ENCODE measurements around the gene GLS. TPM values are rescaled to one million over a fixed set of nuclear protein-coding genes. Genes with fewer than 3 reads are reported as not detected.

The GLS gene
- total and polyA plus RNA-seq, 2 donors (not counting 1 experiment from before 2014, with no cell fraction given): 32.5 to 195 TPM

GRCh38 chr2:190864375-190864774 lies 16.2 kb upstream of the GLS start:
- no peaks in the 10 kb centered on the region for H3K27me3 ChIP-seq (replicated peaks in 1 of 4; ENCODE audit: control extremely low read depth in 1 of 4, control insufficient read depth in 3 of 4, insufficient read depth in 4 of 4, low read length in 3 of 4)
- no peaks in the 10 kb centered on the region for H3K79me2 ChIP-seq (ENCODE audit: control insufficient read depth, insufficient read depth, low read length)
- intact Hi-C loops (cut with micrococcal nuclease): no loop called here
- no peaks in the 10 kb centered on the region for H4K20me1 ChIP-seq (ENCODE audit: control insufficient read depth, insufficient read depth, low read length, poor library complexity, severe bottlenecking)
- no peak overlapping the region for H3K27ac Mint-ChIP-seq
- H3K4me1 ChIP-seq (ENCODE audit: control insufficient read depth in 2 of 2, insufficient read depth in 2 of 2, low read length in 2 of 2): no peaks in the 10 kb centered on the region
- DNase-seq (no peak), ATAC-seq (ENCODE audit: low read depth) (no peak)
- H3K4me1 Mint-ChIP-seq: no peaks in the 10 kb centered on the region
- peaks cover 2 to 30% of the 10 kb centered on the region in 2 experiments for H3K36me3 ChIP-seq (replicated peaks in 1 of 2; ENCODE audit: control extremely low read depth in 1 of 2, control insufficient read depth in 1 of 2, extremely low read depth in 1 of 2, insufficient read depth in 2 of 2, low read length in 1 of 2)
- H3K27me3 Mint-ChIP-seq: no peaks in the 10 kb centered on the region
- peaks cover 3% of the 10 kb centered on the region for H3K9me3 Mint-ChIP-seq (ENCODE audit: insufficient read depth)
- no peak overlapping the region for H2AFZ ChIP-seq (ENCODE audit: insufficient read depth, low read depth, low read length, poor library complexity, severe bottlenecking)
- ChIA-PET POLR2A (no interaction called here), CTCF (no interaction called here)
- H3K4me2 ChIP-seq (replicated peaks; ENCODE audit: low read depth, low read length, poor library complexity, severe bottlenecking): no peak overlapping the region
- H3K9me3 ChIP-seq (ENCODE audit: control extremely low read depth in 1 of 3, control insufficient read depth in 2 of 3, insufficient read depth in 1 of 3, low read length in 2 of 3): no peaks in the 10 kb centered on the region
- TF ChIP-seq CTCF (IDR thresholded peaks at IDR 0.05) (no peak), EZH2 (IDR thresholded peaks at IDR 0.05; ENCODE audit: borderline replicate concordance, insufficient read depth, low read depth, low read length, poor library complexity, severe bottlenecking) (no peak)
- H3K9ac ChIP-seq (ENCODE audit: low read length): no peak overlapping the region
- no peak overlapping the region for H3K4me3 ChIP-seq (ENCODE audit: control extremely low read depth in 1 of 5, extremely low read depth in 1 of 5, insufficient read depth in 1 of 5, low read depth in 2 of 5, low read length in 4 of 5)
- H3K4me3 Mint-ChIP-seq: no peak overlapping the region
- H3K27ac ChIP-seq (ENCODE audit: low read length in 2 of 2): no peak overlapping the region

GRCh38 chr2:190867212-190867611 lies 13.4 kb upstream of the GLS start:
- ChIA-PET POLR2A (no interaction called here), CTCF (no interaction called here)
- no peak for DNase-seq
- H3K9me3 Mint-ChIP-seq (ENCODE audit: insufficient read depth): peaks cover 3% of the 10 kb centered on the region
- peaks cover 2 to 19% of the 10 kb centered on the region in 2 experiments for H3K36me3 ChIP-seq (replicated peaks in 1 of 2; ENCODE audit: control extremely low read depth in 1 of 2, control insufficient read depth in 1 of 2, extremely low read depth in 1 of 2, insufficient read depth in 2 of 2, low read length in 1 of 2)
- no peak overlapping the region for H2AFZ ChIP-seq (ENCODE audit: insufficient read depth, low read depth, low read length, poor library complexity, severe bottlenecking)
- H3K9me3 ChIP-seq (ENCODE audit: control extremely low read depth in 1 of 3, control insufficient read depth in 2 of 3, insufficient read depth in 1 of 3, low read length in 2 of 3): no peaks in the 10 kb centered on the region
- no peaks in the 10 kb centered on the region for H4K20me1 ChIP-seq (ENCODE audit: control insufficient read depth, insufficient read depth, low read length, poor library complexity, severe bottlenecking)
- H3K27ac Mint-ChIP-seq: no peak overlapping the region
- TF ChIP-seq CTCF (IDR thresholded peaks at IDR 0.05): no peak
- no peak for TF ChIP-seq EZH2 (IDR thresholded peaks at IDR 0.05; ENCODE audit: borderline replicate concordance, insufficient read depth, low read depth, low read length, poor library complexity, severe bottlenecking)
- H3K4me1 ChIP-seq (ENCODE audit: control insufficient read depth in 2 of 2, insufficient read depth in 2 of 2, low read length in 2 of 2): peaks cover 0 to 2% of the 10 kb centered on the region in 2 donors
- H3K27me3 Mint-ChIP-seq: no peaks in the 10 kb centered on the region
- no peak overlapping the region for H3K9ac ChIP-seq (ENCODE audit: low read length)
- ATAC-seq (ENCODE audit: low read depth): no peak
- H3K27me3 ChIP-seq (replicated peaks in 1 of 4; ENCODE audit: control extremely low read depth in 1 of 4, control insufficient read depth in 3 of 4, insufficient read depth in 4 of 4, low read length in 3 of 4): no peaks in the 10 kb centered on the region
- no peak overlapping the region for H3K4me2 ChIP-seq (replicated peaks; ENCODE audit: low read depth, low read length, poor library complexity, severe bottlenecking)
- no peak overlapping the region for H3K4me3 Mint-ChIP-seq
- peaks cover 3% of the 10 kb centered on the region for H3K79me2 ChIP-seq (ENCODE audit: control insufficient read depth, insufficient read depth, low read length)
- WGBS (ENCODE audit: insufficient coverage): no CpG with 5 or more reads among the region's 2 CpGs
- no peaks in the 10 kb centered on the region for H3K4me1 Mint-ChIP-seq
- no peak overlapping the region for H3K27ac ChIP-seq (ENCODE audit: low read length in 2 of 2)
- no peak overlapping the region for H3K4me3 ChIP-seq (ENCODE audit: control extremely low read depth in 1 of 5, extremely low read depth in 1 of 5, insufficient read depth in 1 of 5, low read depth in 2 of 5, low read length in 4 of 5)
- intact Hi-C loops (cut with micrococcal nuclease): no loop called here
